ENCODE results near the gene SMPD3. TPM values are rescaled to one million over a fixed set of nuclear protein-coding genes. Genes with fewer than 3 reads are reported as not detected.
A peak's percentile ranks its signal among the peaks of the same experiment; 100 is the strongest.

SMPD3 gene
- total RNA-seq, 4 donors from 2014 or later = 0.33 to 2.4 (median 1.3) TPM

- intact Hi-C loops (cut with DNase I) = no loop called here
- DNase-seq = peak; percentile 74 to 75
- H3K4me1 ChIP-seq = peaks cover 24 to 62% of the 10 kb centered on the region in 2 donors
- no peak overlapping the region for H3K4me3 ChIP-seq (replicated peaks in 1 of 3)
- no peak for TF ChIP-seq POLR2A (IDR thresholded peaks at IDR 0.05)
- H3K27me3 ChIP-seq = no peaks in the 10 kb centered on the region
- no peaks in the 10 kb centered on the region for H3K9me3 ChIP-seq
- 25 to 28% methylated on average over 7 of the region's 7 CpGs for WGBS, 2 donors
- H3K36me3 ChIP-seq = peaks cover 0 to 3% of the 10 kb centered on the region in 2 donors
- peak overlapping the region; percentile 19 to 78 (median 74) for H3K27ac ChIP-seq
Observed at GRCh38 chr16:68332411-68333121, 115.7 kb downstream of the SMPD3 start.

GRCh38 chr16:68331879-68332410 is 116.4 kb downstream of the SMPD3 start:
- Histone ChIP-seq H3K4me3 (replicated peaks in 1 of 3) (no peak overlapping the region), H3K4me1 (peaks cover 23 to 60% of the 10 kb centered on the region in 2 donors), H3K27me3 (no peaks in the 10 kb centered on the region), H3K9me3 (no peaks in the 10 kb centered on the region), H3K36me3 (no peaks in the 10 kb centered on the region), H3K27ac (peak overlapping the region; percentile 19 to 78 (median 74))
- TF ChIP-seq POLR2A (IDR thresholded peaks at IDR 0.05) (no peak), CTCF (IDR thresholded peaks at IDR 0.05) (no peak)
- WGBS, 2 donors = 2 to 13% methylated on average over 4 of the region's 4 CpGs
- DNase-seq = no peak
- intact Hi-C loops (cut with DNase I) = no loop called here

- Histone ChIP-seq H3K27ac (peak overlapping the region in 1 of 3 donors; percentile 10), H3K4me1 (peaks cover 15 to 40% of the 10 kb centered on the region in 2 donors), H3K36me3 (peaks cover 8 to 9% of the 10 kb centered on the region in 2 donors), H3K9me3 (no peaks in the 10 kb centered on the region), H3K4me3 (replicated peaks in 1 of 3) (no peak overlapping the region), H3K27me3 (no peaks in the 10 kb centered on the region)
- no peak for TF ChIP-seq CTCF (IDR thresholded peaks at IDR 0.05)
- no peak for TF ChIP-seq POLR2A (IDR thresholded peaks at IDR 0.05)
- 38 to 40% methylated on average over 3 of the region's 3 CpGs for WGBS, 2 donors
- intact Hi-C loops (cut with DNase I) = loop anchor here (2.0 to 5.0 kb wide), 2 partner anchors 66 to 87 kb away; no protein-coding TSS in a partner anchor
- no peak for DNase-seq
Observed at GRCh38 chr16:68328860-68329390, 119.4 kb downstream of the SMPD3 start.

- Histone ChIP-seq H3K36me3 (peaks cover 8 to 9% of the 10 kb centered on the region in 2 donors), H3K4me1 (peaks cover 10 to 34% of the 10 kb centered on the region in 2 donors), H3K27ac (no peak overlapping the region), H3K27me3 (no peaks in the 10 kb centered on the region), H3K9me3 (no peaks in the 10 kb centered on the region), H3K4me3 (replicated peaks in 1 of 3) (no peak overlapping the region)
- intact Hi-C loops (cut with DNase I) = loop anchor here (2.0 to 5.0 kb wide), 2 partner anchors 66 to 86 kb away; no protein-coding TSS in a partner anchor
- DNase-seq = peak; percentile 86 to 90
- WGBS, 2 donors = 42 to 55% methylated on average over 10 to 13 of the region's 13 CpGs
- no peak for TF ChIP-seq POLR2A (IDR thresholded peaks at IDR 0.05)
- TF ChIP-seq CTCF (IDR thresholded peaks at IDR 0.05) = peak; percentile 78 to 98 (median 97)
Observed at GRCh38 chr16:68328151-68328859, 120.0 kb downstream of the SMPD3 start.

GRCh38 chr16:68324780-68325357 is 123.4 kb downstream of the SMPD3 start:
- WGBS, 2 donors = 94 to 95% methylated on average over 8 of the region's 8 CpGs
- H3K9me3 ChIP-seq = no peaks in the 10 kb centered on the region
- peaks cover 8 to 9% of the 10 kb centered on the region in 2 donors for H3K36me3 ChIP-seq
- no peak overlapping the region for H3K27ac ChIP-seq
- peaks cover 0 to 11% of the 10 kb centered on the region in 2 donors for H3K4me1 ChIP-seq
- intact Hi-C loops (cut with DNase I) = loop anchor here (5.0 kb wide), 1 partner anchor 83 kb away; no protein-coding TSS in a partner anchor
- DNase-seq = no peak
- no peak overlapping the region for H3K4me3 ChIP-seq (replicated peaks in 1 of 3)
- H3K27me3 ChIP-seq = no peaks in the 10 kb centered on the region
- no peak for TF ChIP-seq POLR2A (IDR thresholded peaks at IDR 0.05)
